Measurements from ENCODE around the gene SSBP1.
"Not testable (repeated sequence)": the region's sequence is repeated elsewhere in the genome, so short reads cannot be mapped to it uniquely, and the experiment has no call there.

Gene SSBP1, protein sequence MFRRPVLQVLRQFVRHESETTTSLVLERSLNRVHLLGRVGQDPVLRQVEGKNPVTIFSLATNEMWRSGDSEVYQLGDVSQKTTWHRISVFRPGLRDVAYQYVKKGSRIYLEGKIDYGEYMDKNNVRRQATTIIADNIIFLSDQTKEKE

DNA sequence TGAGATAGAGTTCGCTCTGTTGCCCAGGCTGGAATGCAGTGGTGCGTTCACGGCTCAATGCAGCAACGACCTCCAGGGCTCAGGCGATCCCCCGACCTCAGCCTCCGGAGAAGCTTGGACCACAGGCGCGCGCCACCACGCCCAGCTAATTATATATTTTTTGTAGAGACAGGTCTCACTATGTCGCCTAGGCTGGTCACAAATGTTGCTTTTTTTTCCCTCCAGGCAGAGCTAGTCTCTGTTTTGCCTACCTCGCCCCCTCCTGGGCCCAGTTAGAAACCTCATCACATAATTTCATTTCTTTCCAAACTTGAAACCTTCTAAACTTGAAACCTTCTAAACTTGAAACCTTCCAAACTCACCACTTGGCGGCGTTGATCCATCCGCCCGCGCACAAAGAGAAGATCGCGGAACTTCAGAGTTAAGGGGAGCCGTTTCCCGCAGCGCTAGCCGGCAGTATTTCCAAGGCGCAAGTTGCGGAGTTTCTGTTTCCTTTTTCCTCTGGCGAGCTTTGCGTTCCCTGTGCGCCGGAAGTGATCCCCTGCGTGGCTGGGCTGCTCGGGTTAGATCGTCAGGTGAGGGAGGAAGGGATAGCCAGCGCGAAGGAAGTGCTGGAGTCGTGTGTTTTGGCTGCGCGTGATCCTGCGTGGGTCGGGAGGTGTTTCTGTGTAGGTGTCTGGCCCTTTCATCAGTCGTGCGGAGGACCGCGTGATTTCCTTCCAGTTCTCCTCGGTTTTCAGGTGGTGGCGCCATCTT, at the start of gene SSBP1:
SSBP1 (plus strand) TSS at position 523 of the 756 bp plus-strand sequence. CDS start 809 bp downstream, outside the sequence.
- H3K36me3 ChIP-seq (ENCODE audit: insufficient read depth, low read length): peaks cover 10% of the 10 kb centered on the region
- H3K4me1 ChIP-seq (ENCODE audit: insufficient read depth, low read length): no peaks in the 10 kb centered on the region
- no peaks in the 10 kb centered on the region for H3K9me3 ChIP-seq (ENCODE audit: control insufficient read depth, insufficient read depth, low read length)
- H3K9ac ChIP-seq (ENCODE audit: low read depth, low read length): peak within 1 kb of the TSS; percentile 83

DNA sequence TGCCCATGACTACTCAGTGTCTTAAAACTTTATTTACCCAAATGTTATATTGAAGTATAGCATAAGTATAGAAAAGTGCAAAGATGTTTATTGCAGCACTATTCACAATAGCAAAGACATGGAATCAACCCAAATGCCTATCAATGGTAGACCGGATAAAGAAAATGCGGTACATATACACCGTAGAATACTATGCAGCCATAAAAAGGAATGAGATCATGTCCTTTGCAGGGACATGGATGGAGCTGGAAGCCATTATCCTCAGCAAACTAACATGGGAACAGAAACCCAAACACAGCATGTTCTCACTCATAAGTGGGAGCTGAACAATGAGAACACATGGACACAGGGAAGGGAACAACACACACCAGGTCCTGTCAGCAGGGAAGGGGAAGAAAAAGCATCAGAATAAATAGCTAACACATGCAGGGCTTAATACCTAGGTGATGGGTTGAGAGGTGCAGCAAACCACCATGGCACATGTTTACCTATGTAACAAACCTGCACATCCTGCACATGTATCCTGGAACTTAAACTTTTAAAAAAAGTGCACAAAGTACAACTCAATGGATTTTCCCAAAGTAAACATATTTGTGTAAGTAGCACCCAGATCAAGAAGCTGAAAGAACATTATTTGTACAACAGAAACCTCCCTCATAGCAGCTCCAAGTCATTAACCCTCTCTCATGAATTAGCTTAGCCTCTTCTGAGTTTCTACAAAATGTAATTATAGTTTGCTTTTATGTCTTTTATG, 48.9 kb upstream of the SSBP1 start:
- not testable (repeated sequence) for H3K4me1 ChIP-seq (ENCODE audit: insufficient read depth, low read length); H3K9ac ChIP-seq (ENCODE audit: low read depth, low read length); H3K9me3 ChIP-seq (ENCODE audit: control insufficient read depth, insufficient read depth, low read length); H3K36me3 ChIP-seq (ENCODE audit: insufficient read depth, low read length)

DNA sequence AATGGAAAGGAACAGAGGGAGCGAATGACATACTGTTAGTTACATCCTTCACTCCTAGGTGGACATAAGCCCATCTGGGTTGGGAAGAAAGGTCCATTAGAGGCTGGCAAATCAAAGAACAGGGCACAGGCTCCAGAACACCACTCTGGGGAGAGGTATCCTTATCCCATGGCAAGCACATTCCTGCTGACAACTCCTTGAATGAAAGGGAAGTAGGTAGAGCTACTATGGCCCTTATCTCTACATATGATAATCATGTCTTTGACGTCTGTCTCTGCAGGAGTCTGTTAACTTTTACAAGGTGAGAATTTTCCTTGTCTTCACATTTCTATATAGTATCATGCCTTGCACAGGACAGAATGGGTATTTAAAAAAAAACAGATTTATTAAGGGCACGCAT, 46.6 kb upstream of the SSBP1 start:
- no peaks in the 10 kb centered on the region for H3K36me3 ChIP-seq (ENCODE audit: insufficient read depth, low read length)
- no peak overlapping the region for H3K9ac ChIP-seq (ENCODE audit: low read depth, low read length)
- no peaks in the 10 kb centered on the region for H3K9me3 ChIP-seq (ENCODE audit: control insufficient read depth, insufficient read depth, low read length)
- H3K4me1 ChIP-seq (ENCODE audit: insufficient read depth, low read length): no peaks in the 10 kb centered on the region; the same call in 1 of the 2 replicates

DNA sequence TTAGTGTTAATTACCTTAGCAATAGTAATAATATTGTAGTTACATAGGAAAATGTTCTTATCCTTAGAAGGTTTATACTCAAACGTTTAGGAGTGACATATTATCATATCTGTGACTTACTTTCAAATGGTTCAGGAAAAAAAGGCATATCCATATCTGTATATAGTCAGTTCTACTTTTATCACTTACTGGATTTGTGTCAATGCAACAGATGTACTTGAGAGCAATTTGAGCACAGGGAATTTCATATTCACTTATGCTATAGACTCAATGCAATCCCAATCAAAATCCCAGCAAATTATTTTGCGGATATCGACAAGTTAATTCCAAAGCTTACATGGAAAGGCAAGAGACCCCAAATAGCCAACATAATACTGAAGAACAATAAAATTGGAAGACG, 46.2 kb upstream of the SSBP1 start:
- Histone ChIP-seq H3K36me3 (ENCODE audit: insufficient read depth, low read length) (no peaks in the 10 kb centered on the region), H3K9me3 (ENCODE audit: control insufficient read depth, insufficient read depth, low read length) (no peaks in the 10 kb centered on the region), H3K9ac (ENCODE audit: low read depth, low read length) (no peak overlapping the region), H3K4me1 (ENCODE audit: insufficient read depth, low read length) (no peaks in the 10 kb centered on the region; the same call in 1 of the 2 replicates)

DNA sequence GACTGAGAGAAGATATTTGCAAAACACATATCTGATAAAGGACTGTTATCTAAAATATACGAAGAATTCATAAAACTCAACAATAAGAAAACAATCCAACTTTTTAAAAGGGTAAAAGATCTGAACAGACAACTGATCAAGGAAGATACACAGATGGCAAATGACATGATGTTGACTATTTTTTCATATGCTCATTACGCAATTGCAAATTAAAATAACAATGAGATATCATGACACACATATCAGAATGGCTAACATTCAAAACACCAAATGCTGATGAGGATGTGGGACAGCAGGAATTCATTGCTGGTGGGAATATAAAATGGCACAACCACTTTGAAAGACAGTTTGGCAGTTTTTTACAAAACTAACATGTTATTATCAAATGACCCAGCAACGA, 45.1 kb upstream of the SSBP1 start:
- Histone ChIP-seq H3K36me3 (ENCODE audit: insufficient read depth, low read length) (no peaks in the 10 kb centered on the region), H3K9ac (ENCODE audit: low read depth, low read length) (no peak overlapping the region), H3K9me3 (ENCODE audit: control insufficient read depth, insufficient read depth, low read length) (no peaks in the 10 kb centered on the region), H3K4me1 (ENCODE audit: insufficient read depth, low read length) (no peaks in the 10 kb centered on the region; the same call in 1 of the 2 replicates)

DNA sequence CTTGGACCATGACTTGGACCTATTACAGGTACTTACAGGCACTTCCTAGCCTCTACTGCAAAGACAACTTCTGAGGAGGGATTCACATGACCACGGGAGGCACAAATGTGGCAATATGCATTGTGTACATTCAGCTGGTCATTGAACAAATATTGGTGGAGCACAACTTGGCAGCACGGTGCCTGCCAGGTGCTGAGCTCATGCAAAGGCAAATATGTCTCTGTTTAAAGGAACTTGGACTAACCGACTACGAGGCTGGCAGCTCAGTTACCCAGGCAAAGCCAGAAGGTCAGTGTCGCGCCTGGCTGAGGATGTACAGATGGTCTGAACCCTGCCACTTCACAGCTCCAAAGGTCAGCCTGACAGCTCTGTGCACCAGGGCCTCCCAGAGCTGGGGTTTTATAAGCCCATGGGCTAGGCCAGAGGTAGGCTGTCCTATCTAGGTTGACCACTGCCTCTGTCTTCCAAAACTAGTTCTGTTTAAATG, 42.3 kb upstream of the SSBP1 start:
- Histone ChIP-seq H3K4me1 (ENCODE audit: insufficient read depth, low read length) (peaks cover 6% of the 10 kb centered on the region), H3K36me3 (ENCODE audit: insufficient read depth, low read length) (no peaks in the 10 kb centered on the region), H3K9me3 (ENCODE audit: control insufficient read depth, insufficient read depth, low read length) (no peaks in the 10 kb centered on the region), H3K9ac (ENCODE audit: low read depth, low read length) (no peak overlapping the region)

DNA sequence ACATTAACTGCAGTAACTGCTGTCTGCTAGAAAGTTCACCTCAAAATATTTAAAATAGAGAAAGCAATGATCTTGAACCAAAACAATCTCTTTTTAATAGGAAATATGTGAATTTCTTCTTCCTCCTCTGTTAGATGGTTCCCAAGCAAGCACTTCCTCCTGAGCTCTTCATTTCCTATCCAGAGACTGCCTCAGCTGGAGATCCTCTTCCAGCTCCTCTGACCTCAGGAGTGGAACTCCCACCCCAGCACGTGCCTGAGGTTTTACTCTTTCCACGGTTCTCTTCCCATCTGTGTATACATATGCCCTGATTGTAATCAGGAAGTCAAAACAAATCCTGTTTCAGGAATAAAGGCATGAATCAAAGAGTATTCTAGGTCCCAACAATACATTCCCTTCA, 41.8 kb upstream of the SSBP1 start:
- Histone ChIP-seq H3K9ac (ENCODE audit: low read depth, low read length) (no peak overlapping the region), H3K9me3 (ENCODE audit: control insufficient read depth, insufficient read depth, low read length) (no peaks in the 10 kb centered on the region), H3K36me3 (ENCODE audit: insufficient read depth, low read length) (no peaks in the 10 kb centered on the region), H3K4me1 (ENCODE audit: insufficient read depth, low read length) (peaks cover 6% of the 10 kb centered on the region)

DNA sequence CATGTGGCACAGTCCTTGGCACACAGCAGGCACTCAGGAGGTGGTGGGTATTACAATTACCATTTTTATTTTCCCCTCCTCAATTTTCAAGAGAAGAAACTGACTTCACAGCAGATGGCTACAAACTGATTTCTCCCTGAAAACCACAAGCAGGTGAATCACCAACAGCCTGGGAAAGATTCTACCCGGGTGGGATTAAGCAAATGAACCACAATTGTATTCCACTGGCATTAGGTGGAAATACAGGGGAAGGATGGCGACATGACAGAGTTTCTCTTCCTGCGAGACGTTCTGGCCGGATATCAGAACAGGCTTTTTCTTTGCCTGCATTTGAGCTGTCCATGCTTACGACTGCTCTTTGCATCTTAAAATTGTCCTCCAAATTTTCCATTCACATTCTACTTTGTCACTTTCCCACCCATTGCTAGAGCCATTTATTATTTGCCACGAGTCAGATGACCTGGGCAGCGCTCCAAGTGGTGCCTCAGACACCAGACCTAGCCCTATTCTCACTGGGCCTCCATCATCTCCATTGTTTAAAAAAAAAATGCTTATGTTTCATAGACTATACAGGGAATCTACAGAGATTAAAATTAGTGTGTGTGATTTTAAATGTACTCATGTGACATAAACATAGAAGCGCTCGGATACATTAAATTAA, 40.8 kb upstream of the SSBP1 start:
- Histone ChIP-seq H3K36me3 (ENCODE audit: insufficient read depth, low read length) (no peaks in the 10 kb centered on the region), H3K9me3 (ENCODE audit: control insufficient read depth, insufficient read depth, low read length) (no peaks in the 10 kb centered on the region), H3K9ac (ENCODE audit: low read depth, low read length) (no peak overlapping the region), H3K4me1 (ENCODE audit: insufficient read depth, low read length) (peaks cover 6% of the 10 kb centered on the region; the same call in 1 of the 2 replicates)

DNA sequence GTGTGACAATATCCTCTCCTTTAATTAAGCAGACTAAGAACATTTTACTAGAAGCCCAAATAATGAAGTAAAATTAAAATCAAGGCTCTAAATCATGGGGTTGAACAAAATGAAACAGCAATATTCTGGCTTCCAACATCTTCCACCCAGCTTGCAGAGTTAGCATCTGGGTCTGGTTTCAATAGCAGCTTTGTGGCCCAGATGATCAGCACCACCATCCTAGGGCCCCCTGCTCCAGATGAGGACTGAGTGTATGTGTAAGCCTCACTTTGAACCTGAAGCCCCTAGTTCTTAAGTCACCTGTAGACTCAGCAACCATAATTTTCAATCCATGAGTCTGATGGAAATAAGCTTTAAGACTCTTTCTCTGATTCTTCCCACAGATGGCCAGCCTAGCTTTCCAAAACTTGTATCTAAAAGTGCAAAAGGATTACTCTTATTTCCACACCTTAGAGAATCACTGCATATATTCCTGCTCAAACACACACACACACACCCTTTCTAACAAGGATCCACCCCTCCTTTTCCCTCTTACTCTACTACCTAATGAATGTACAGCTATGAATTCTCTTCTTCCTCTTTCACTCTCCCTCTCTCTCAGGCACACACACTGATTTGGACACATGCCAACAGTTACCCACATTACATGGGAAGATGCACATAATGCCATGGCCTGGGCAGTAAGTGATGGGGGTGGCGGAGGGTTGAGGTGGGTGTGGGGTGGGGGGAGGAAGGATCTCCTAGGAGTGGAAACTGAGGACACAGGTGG, 39.7 kb upstream of the SSBP1 start:
- H3K9ac ChIP-seq (ENCODE audit: low read depth, low read length): no peak overlapping the region
- H3K4me1 ChIP-seq (ENCODE audit: insufficient read depth, low read length): peaks cover 6% of the 10 kb centered on the region; the same call in 1 of the 2 replicates
- H3K36me3 ChIP-seq (ENCODE audit: insufficient read depth, low read length): no peaks in the 10 kb centered on the region
- no peaks in the 10 kb centered on the region for H3K9me3 ChIP-seq (ENCODE audit: control insufficient read depth, insufficient read depth, low read length)

DNA sequence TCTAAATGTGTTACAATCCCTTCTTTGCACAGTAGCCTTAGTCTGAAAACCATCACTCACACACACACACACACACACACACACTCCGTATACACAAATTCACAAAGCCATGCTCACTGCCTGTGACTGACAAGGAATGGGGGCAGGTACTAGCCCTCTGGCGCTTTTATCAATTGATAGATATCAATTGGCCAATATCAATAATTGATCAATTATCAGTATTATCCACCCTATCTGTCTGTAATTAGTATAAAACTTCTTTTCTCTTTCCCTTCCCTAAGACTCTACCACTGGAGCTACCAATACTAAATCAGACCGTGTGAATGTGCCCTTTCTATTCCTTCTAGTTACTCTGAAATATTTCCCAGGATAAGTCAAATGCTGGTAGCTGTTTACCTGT, 38.3 kb upstream of the SSBP1 start:
- Histone ChIP-seq H3K9ac (ENCODE audit: low read depth, low read length) (no peak overlapping the region), H3K36me3 (ENCODE audit: insufficient read depth, low read length) (no peaks in the 10 kb centered on the region), H3K4me1 (ENCODE audit: insufficient read depth, low read length) (peaks cover 14% of the 10 kb centered on the region), H3K9me3 (ENCODE audit: control insufficient read depth, insufficient read depth, low read length) (no peaks in the 10 kb centered on the region)

DNA sequence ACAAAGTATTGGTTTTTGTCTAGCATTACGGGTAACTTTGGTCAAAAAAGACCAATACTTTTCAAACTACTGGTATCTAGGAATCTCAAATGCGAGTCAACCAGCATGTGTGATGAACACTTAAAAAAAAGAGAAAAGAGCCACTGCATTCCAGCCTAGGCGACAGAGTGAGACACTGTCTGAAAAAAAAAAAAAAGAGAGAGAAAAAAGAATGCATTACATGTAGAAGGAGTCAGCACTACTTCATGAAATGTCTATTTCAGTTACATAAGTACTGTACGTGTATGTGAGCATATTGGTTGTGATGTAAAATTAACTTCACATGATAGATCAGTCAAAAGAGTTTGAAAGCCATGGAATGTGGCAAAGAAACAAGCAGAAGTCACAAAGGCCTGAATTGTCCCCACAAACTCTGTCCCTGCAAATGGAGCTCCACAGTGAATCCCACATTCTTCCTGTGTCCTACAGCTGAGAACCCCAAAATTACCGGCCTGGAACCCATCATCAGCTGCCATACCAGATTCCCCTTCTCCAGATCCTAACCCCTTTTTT, 37.8 kb upstream of the SSBP1 start:
- H3K9me3 ChIP-seq (ENCODE audit: control insufficient read depth, insufficient read depth, low read length): no peaks in the 10 kb centered on the region
- H3K9ac ChIP-seq (ENCODE audit: low read depth, low read length): peak overlapping the region; percentile 57; the same call in 1 of the 2 replicates
- peaks cover 14% of the 10 kb centered on the region for H3K4me1 ChIP-seq (ENCODE audit: insufficient read depth, low read length)
- H3K36me3 ChIP-seq (ENCODE audit: insufficient read depth, low read length): no peaks in the 10 kb centered on the region

DNA sequence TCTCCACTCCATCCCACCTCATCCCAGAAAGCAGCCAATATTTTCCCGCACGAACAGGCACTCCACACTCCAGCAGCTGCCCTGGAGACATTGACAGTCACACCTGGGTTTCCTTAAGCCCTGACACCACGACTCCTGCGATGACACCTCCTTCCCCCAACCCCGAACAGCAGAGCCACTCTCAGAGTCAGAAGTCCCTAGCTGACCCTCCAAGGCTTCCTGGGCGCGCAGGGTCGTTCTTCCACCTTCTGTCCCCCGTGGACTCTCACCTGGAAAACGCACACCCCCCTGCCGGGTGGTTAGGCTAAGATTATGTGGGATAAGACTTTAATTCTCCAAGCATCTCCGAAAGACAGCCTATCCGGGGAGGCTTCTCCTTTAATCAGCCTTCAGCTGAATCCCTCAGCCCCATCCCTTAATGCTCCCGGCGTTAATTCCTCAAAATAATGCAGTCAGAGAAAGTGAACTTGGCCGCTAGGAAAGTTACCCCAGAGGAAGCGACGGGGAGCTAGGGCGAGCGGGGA, 37.2 kb upstream of the SSBP1 start:
- Histone ChIP-seq H3K9ac (ENCODE audit: low read depth, low read length) (peak overlapping the region; percentile 57; the same call in 1 of the 2 replicates), H3K36me3 (ENCODE audit: insufficient read depth, low read length) (no peaks in the 10 kb centered on the region), H3K9me3 (ENCODE audit: control insufficient read depth, insufficient read depth, low read length) (no peaks in the 10 kb centered on the region), H3K4me1 (ENCODE audit: insufficient read depth, low read length) (peaks cover 14% of the 10 kb centered on the region)

DNA sequence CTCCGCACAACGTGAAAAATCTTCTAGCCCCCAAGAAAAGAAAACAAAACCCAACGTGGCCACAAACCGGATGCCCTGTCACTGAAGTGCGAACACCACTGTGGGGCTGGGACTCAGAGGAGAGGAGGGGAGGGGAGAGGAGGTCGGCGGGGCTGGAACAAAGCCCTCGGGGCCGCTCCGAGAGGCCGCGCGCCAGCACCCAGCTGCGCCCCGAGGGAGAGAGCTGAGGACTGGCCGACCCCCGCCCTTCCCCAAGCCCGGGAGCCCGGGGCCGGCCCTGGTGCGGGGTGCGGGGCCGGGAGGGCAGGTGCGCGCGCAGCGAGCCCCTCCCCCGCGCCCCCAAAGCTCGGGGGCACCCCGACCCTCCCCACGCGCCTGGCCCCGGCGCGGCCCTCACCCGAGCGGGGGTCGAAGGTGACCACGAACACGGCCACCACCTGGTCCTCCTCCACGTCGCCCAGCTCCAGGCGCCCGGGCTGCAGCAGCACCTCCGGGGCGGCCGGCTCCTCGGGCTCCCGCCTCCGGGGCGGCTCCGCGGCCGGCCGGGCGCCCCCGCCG, 36.6 kb upstream of the SSBP1 start:
- H3K36me3 ChIP-seq (ENCODE audit: insufficient read depth, low read length): no peaks in the 10 kb centered on the region
- peak overlapping the region; percentile 59 for H3K9ac ChIP-seq (ENCODE audit: low read depth, low read length)
- H3K4me1 ChIP-seq (ENCODE audit: insufficient read depth, low read length): peaks cover 14% of the 10 kb centered on the region
- no peaks in the 10 kb centered on the region for H3K9me3 ChIP-seq (ENCODE audit: control insufficient read depth, insufficient read depth, low read length)
